Measurements from ENCODE around the gene KRTAP10-9.
"Not testable (repeated sequence)": the region's sequence is repeated elsewhere in the genome, so short reads cannot be mapped to it uniquely, and the experiment has no call there.

The KRTAP10-9 gene

GRCh38 chr21:44598061-44598460, 28.8 kb upstream of the KRTAP10-9 start:
- H3K14ac ChIP-seq (ENCODE audit: low read length in 2 of 2) = no peak overlapping the region
- H3K9me3 ChIP-seq (ENCODE audit: control insufficient read depth, low read length) = peaks cover 3% of the 10 kb centered on the region
- no peaks in the 10 kb centered on the region for H3K79me1 ChIP-seq (replicated peaks; ENCODE audit: low read length, poor library complexity, severe bottlenecking)
- H3K4ac ChIP-seq (ENCODE audit: low read depth in 1 of 2, low read length in 2 of 2) = no peak overlapping the region
- no peak overlapping the region for H4K8ac ChIP-seq (ENCODE audit: low read length)
- no peak overlapping the region for H3K4me3 ChIP-seq (ENCODE audit: insufficient read depth in 1 of 2, low read depth in 1 of 2, low read length in 2 of 2)
- no peak overlapping the region for H2BK5ac ChIP-seq (ENCODE audit: low read depth, low read length, poor library complexity, severe bottlenecking)
- no peak overlapping the region for H2AFZ ChIP-seq (ENCODE audit: low read depth, low read length)
- no peaks in the 10 kb centered on the region for H3K36me3 ChIP-seq (ENCODE audit: control insufficient read depth in 1 of 2, insufficient read depth in 2 of 2, low read depth in 1 of 2, low read length in 2 of 2)
- no peak overlapping the region for H2BK12ac ChIP-seq (ENCODE audit: low read length in 2 of 2)
- no peak overlapping the region for H2BK15ac ChIP-seq (ENCODE audit: low read depth, poor library complexity, severe bottlenecking)
- no peak overlapping the region for H4K91ac ChIP-seq (ENCODE audit: low read length)
- no peak overlapping the region for H3K18ac ChIP-seq (ENCODE audit: low read depth in 1 of 2, low read length in 2 of 2)
- H3K23ac ChIP-seq (ENCODE audit: low read length in 2 of 2) = no peak overlapping the region
- WGBS = 63% methylated on average over 11 of the region's 11 CpGs
- no peak overlapping the region for H3K9ac ChIP-seq (ENCODE audit: low read length)
- peaks cover 19 to 44% of the 10 kb centered on the region in 2 experiments for H3K27me3 ChIP-seq (ENCODE audit: control insufficient read depth in 1 of 2, insufficient read depth in 1 of 2, low read length in 2 of 2)
- DNase-seq = no peak
- H2AK5ac ChIP-seq (ENCODE audit: low read length, severe bottlenecking) = no peak overlapping the region
- no peak overlapping the region for H2BK120ac ChIP-seq (ENCODE audit: low read depth, low read length)
- H3K4me2 ChIP-seq (ENCODE audit: low read length, poor library complexity, severe bottlenecking) = no peak overlapping the region
- H3K4me1 ChIP-seq (ENCODE audit: control insufficient read depth, insufficient read depth, low read depth, low read length) = no peaks in the 10 kb centered on the region
- H3K27ac ChIP-seq (ENCODE audit: low read length, poor library complexity, severe bottlenecking) = no peak overlapping the region

- Histone ChIP-seq H2AFZ (ENCODE audit: low read depth, low read length) (no peak overlapping the region), H3K4ac (ENCODE audit: low read depth in 1 of 2, low read length in 2 of 2) (no peak overlapping the region), H3K79me1 (replicated peaks; ENCODE audit: low read length, poor library complexity, severe bottlenecking) (no peaks in the 10 kb centered on the region), H2BK5ac (ENCODE audit: low read depth, low read length, poor library complexity, severe bottlenecking) (no peak overlapping the region), H2BK12ac (ENCODE audit: low read length in 2 of 2) (no peak overlapping the region), H3K4me3 (ENCODE audit: insufficient read depth in 1 of 2, low read depth in 1 of 2, low read length in 2 of 2) (no peak overlapping the region), H2AK5ac (ENCODE audit: low read length, severe bottlenecking) (no peak overlapping the region), H3K14ac (ENCODE audit: low read length in 2 of 2) (no peak overlapping the region), H3K36me3 (ENCODE audit: control insufficient read depth in 1 of 2, insufficient read depth in 2 of 2, low read depth in 1 of 2, low read length in 2 of 2) (no peaks in the 10 kb centered on the region), H2BK120ac (ENCODE audit: low read depth, low read length) (no peak overlapping the region), H3K27me3 (ENCODE audit: control insufficient read depth in 1 of 2, insufficient read depth in 1 of 2, low read length in 2 of 2) (peaks cover 5 to 32% of the 10 kb centered on the region in 2 experiments), H3K27ac (ENCODE audit: low read length, poor library complexity, severe bottlenecking) (no peak overlapping the region), H3K23ac (ENCODE audit: low read length in 2 of 2) (no peak overlapping the region), H4K8ac (ENCODE audit: low read length) (no peak overlapping the region), H3K9me3 (ENCODE audit: control insufficient read depth, low read length) (peaks cover 3% of the 10 kb centered on the region), H3K4me1 (ENCODE audit: control insufficient read depth, insufficient read depth, low read depth, low read length) (no peaks in the 10 kb centered on the region), H2BK15ac (ENCODE audit: low read depth, poor library complexity, severe bottlenecking) (no peak overlapping the region), H3K9ac (ENCODE audit: low read length) (no peak overlapping the region), H3K4me2 (ENCODE audit: low read length, poor library complexity, severe bottlenecking) (no peak overlapping the region), H3K18ac (ENCODE audit: low read depth in 1 of 2, low read length in 2 of 2) (no peak overlapping the region), H4K91ac (ENCODE audit: low read length) (no peak overlapping the region)
- DNase-seq = no peak
- WGBS = 92% methylated on average over 8 of the region's 8 CpGs
Measured at GRCh38 chr21:44599264-44600029, 27.4 kb upstream of the KRTAP10-9 start.

GRCh38 chr21:44600118-44600978, 26.5 kb upstream of the KRTAP10-9 start, which contains the start of gene KRTAP10-7:
Gene KRTAP10-7, plus strand, starts transcription at chr21:44600597. Its CDS starts 25 bp downstream, at chr21:44600622.
- H2AFZ ChIP-seq (ENCODE audit: low read depth, low read length); H3K9me3 ChIP-seq (ENCODE audit: control insufficient read depth, low read length); H3K23ac ChIP-seq (ENCODE audit: low read length in 2 of 2); H3K27ac ChIP-seq (ENCODE audit: low read length, poor library complexity, severe bottlenecking); H4K91ac ChIP-seq (ENCODE audit: low read length); DNase-seq; H3K14ac ChIP-seq (ENCODE audit: low read length in 2 of 2); H3K4me3 ChIP-seq (ENCODE audit: insufficient read depth in 1 of 2, low read depth in 1 of 2, low read length in 2 of 2); H2BK12ac ChIP-seq (ENCODE audit: low read length in 2 of 2); H3K36me3 ChIP-seq (ENCODE audit: control insufficient read depth in 1 of 2, insufficient read depth in 2 of 2, low read depth in 1 of 2, low read length in 2 of 2); H3K4me2 ChIP-seq (ENCODE audit: low read length, poor library complexity, severe bottlenecking); H4K8ac ChIP-seq (ENCODE audit: low read length); H3K9ac ChIP-seq (ENCODE audit: low read length); H3K4ac ChIP-seq (ENCODE audit: low read depth in 1 of 2, low read length in 2 of 2); H2BK120ac ChIP-seq (ENCODE audit: low read depth, low read length); H2BK15ac ChIP-seq (ENCODE audit: low read depth, poor library complexity, severe bottlenecking); H3K79me1 ChIP-seq (replicated peaks; ENCODE audit: low read length, poor library complexity, severe bottlenecking); H2AK5ac ChIP-seq (ENCODE audit: low read length, severe bottlenecking); H3K18ac ChIP-seq (ENCODE audit: low read depth in 1 of 2, low read length in 2 of 2); H2BK5ac ChIP-seq (ENCODE audit: low read depth, low read length, poor library complexity, severe bottlenecking); H3K4me1 ChIP-seq (ENCODE audit: control insufficient read depth, insufficient read depth, low read depth, low read length): not testable (repeated sequence)
- WGBS = 83% methylated on average over 20 of the region's 23 CpGs
- peaks cover 3 to 28% of the 10 kb centered on the region in 2 experiments for H3K27me3 ChIP-seq (ENCODE audit: control insufficient read depth in 1 of 2, insufficient read depth in 1 of 2, low read length in 2 of 2)

- DNase-seq; H3K4me1 ChIP-seq (ENCODE audit: control insufficient read depth, insufficient read depth, low read depth, low read length); H2BK15ac ChIP-seq (ENCODE audit: low read depth, poor library complexity, severe bottlenecking); H3K18ac ChIP-seq (ENCODE audit: low read depth in 1 of 2, low read length in 2 of 2); H2BK5ac ChIP-seq (ENCODE audit: low read depth, low read length, poor library complexity, severe bottlenecking); H3K9ac ChIP-seq (ENCODE audit: low read length); H2AFZ ChIP-seq (ENCODE audit: low read depth, low read length); H3K27ac ChIP-seq (ENCODE audit: low read length, poor library complexity, severe bottlenecking); H3K9me3 ChIP-seq (ENCODE audit: control insufficient read depth, low read length); H3K23ac ChIP-seq (ENCODE audit: low read length in 2 of 2); H3K4me3 ChIP-seq (ENCODE audit: insufficient read depth in 1 of 2, low read depth in 1 of 2, low read length in 2 of 2); H4K8ac ChIP-seq (ENCODE audit: low read length); H2BK120ac ChIP-seq (ENCODE audit: low read depth, low read length); H2BK12ac ChIP-seq (ENCODE audit: low read length in 2 of 2); H2AK5ac ChIP-seq (ENCODE audit: low read length, severe bottlenecking); H3K36me3 ChIP-seq (ENCODE audit: control insufficient read depth in 1 of 2, insufficient read depth in 2 of 2, low read depth in 1 of 2, low read length in 2 of 2); H3K4me2 ChIP-seq (ENCODE audit: low read length, poor library complexity, severe bottlenecking); H3K79me1 ChIP-seq (replicated peaks; ENCODE audit: low read length, poor library complexity, severe bottlenecking); H4K91ac ChIP-seq (ENCODE audit: low read length); H3K14ac ChIP-seq (ENCODE audit: low read length in 2 of 2); H3K4ac ChIP-seq (ENCODE audit: low read depth in 1 of 2, low read length in 2 of 2): not testable (repeated sequence)
- WGBS = 78% methylated on average over 10 of the region's 10 CpGs
- peaks cover 3 to 21% of the 10 kb centered on the region in 2 experiments for H3K27me3 ChIP-seq (ENCODE audit: control insufficient read depth in 1 of 2, insufficient read depth in 1 of 2, low read length in 2 of 2)
Measured at GRCh38 chr21:44601091-44601490, 25.8 kb upstream of the KRTAP10-9 start.

Data from mesenchymal stem cell (in vitro differentiated cells and primary cell).